GM18502 (cell line): ENCODE measurements around the gene KIAA1217.
"Not testable (repeated sequence)": the region's sequence is repeated elsewhere in the genome, so short reads cannot be mapped to it uniquely, and the experiment has no call there.

Experiments
- ATAC-seq: cut with Tn5 transposase; IDR thresholded peaks from one replicate; pipeline ENCODE4 v1.9.1; 2021; ENCODE audit warnings: mild to moderate bottlenecking; ENCODE audit not compliant: unreplicated experiment, poor library complexity

The KIAA1217 gene

DNA sequence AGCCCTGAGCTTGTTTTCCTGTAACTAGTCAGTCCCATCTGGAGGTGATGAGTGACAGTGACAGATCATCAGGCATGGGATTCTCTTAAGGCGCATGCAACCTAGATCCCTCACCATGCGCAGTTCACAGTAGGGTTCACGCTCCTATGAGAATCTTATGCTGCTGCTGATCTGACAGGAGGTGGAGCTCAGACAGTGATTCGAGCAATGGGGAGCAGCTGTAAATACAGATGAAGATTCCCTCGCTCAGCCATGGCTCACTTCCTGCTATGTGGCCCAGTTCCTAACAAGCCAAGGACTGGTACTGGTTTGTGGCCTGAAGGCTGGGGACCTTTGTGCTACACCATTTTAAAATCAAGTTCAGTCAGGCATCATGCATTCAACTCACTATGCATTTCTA is 221.7 kb downstream of the KIAA1217 start:
- no peak for ATAC-seq

DNA sequence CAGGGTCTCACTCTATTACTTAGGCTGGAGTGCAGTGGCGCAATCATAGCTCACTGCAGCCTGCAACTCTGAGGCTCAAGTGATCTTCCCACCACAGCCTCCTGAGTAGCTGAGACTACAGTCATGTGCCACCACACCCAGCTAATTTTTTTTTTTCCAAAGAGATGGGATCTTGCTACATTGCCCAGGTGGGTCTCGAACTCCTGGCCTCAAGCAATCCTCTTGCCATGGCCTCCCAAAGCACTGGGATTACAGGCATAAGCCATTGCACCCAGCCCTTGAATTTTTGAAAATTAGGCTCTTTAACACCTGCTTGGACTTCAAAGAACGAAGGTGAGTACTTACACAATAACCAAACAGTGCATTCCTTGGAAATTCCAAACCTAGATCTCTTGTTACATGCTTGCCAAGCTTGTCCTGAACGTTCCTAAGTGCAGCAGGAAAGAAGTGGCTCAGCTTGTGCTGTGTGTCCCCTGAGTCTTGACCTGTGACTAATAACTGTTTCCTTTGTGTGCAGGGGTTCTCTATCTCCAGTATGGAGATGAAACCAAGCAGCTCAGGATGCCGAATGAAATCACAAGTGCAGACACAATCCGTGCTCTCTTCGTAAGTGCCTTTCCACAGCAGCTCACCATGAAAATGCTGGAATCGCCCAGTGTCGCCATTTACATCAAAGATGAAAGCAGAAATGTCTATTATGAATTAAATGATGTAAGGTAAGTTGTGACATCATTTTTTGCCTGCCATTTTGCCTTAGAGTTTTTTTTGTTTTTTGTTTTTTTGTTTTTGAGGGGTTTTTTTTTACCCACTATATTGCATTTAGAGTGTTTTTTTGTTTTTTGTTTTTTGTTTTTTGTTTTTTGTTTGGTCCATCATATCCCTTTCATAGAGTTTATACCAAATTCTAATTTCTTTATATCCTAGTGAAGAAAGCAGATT is 223.8 kb downstream of the KIAA1217 start:
- ATAC-seq, result no peak

DNA sequence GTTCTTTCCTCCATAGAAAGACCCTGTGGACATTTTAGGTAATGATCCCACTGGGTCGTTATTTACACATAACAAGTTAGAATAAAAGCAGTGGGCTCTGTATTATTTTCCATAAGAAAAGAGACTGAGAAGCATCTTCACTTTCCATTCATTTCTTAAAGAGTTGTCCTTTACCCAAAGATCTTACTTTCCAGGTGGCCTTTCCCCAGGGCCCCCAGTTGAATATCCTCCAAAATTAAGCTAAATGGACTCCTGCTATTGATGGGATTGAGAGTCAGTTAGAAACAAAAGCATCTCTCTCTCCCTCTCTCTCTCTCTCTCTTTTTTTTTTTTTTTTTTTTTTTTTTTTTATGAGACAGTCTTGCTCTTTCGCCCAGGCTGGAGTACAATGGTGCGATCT is 224.8 kb downstream of the KIAA1217 start:
- no peak for ATAC-seq

DNA sequence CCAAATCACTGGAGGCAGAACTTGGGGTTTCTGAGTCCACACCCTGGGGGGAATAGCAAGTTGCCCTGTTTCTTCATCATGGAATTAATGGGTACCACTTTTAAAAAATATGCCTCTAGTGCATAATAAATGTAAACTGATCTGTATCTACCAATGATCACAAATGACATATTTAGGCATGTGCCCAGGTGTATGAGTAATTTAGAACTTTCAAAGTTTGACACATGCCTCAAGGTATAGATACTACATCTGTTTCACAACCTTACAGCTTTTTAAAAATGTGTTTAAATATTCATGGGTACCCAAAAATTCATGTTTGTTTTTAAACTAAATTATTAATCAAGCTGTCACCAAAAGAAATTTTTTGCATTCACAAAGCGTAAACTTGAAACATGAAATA is 226.0 kb downstream of the KIAA1217 start:
- no peak for ATAC-seq

DNA sequence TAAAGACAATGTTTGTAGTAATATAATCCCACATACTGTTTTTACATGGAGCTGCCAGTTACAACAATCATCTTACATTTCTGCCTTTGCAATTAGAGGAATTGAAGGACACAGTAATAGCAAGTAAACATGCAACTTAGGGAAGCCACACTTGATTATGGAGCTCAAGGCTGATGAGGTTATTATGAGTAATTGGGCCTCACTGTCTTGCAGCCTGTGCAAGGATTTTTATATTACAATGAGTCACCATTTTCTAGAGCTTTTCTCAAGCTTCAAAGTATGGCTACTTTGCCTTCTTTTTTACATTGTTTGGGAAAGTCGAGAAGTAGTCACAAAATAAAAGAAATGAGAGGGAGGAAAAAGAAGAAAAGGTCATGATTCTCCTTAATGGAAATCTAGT is 226.4 kb downstream of the KIAA1217 start:
- ATAC-seq, result no peak

DNA sequence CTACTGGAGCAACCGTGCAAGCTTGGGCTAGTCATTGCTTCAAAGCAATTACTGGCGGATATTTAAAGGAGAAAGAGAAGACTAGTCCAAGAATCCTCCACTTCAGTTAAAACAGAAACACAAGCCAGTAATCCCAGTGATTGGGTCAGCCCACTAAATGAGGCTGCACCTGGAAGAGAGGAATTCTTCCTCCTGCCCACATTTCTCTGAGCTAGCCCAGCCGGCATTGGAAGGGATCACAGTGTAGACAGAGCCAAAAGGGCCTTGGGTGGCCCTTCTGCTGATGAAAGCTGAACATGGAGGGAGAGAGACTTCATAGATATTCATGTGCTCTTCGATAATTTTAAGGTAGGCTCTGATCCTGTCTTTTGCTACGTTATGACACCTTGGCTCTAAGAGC is 228.4 kb downstream of the KIAA1217 start:
- ATAC-seq, result no peak

DNA sequence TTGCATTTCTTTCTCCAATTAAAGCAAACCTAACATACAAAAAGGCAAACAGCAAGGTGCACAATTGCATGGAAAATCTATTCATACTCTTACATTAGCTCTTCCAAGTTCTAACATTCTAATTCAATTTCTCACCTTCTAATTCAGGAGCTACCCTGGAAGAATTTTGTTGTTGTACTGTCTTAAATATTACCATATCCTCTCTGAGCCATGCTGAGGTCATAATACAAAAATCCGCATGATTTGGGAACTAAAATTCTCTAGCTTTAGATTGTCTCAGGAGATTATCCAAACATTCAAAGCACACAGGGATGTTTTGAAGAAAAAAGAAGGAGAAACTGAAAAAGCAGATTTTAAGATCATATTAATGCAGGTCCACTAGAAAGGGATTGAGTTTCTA is 229.9 kb downstream of the KIAA1217 start:
- ATAC-seq, result no peak

DNA sequence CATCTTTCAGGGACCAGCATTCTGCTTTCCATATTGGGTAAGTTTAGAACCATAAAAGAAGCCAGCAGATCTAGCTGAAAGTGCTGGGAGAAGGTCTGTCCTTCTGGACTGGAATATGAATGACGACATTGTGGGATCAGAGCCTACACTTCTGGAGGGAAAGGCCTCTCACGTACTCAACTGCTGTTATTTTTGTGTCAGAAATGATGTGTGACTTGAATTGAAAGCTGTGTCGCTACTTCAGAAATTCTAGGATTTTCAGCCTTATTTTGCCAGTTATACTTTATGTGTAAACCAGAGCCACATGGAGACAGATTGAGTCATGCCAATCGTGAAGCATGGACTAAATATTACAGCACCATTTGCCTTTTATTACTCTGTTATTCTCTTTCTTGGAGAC is 231.0 kb downstream of the KIAA1217 start:
- ATAC-seq, result no peak

DNA sequence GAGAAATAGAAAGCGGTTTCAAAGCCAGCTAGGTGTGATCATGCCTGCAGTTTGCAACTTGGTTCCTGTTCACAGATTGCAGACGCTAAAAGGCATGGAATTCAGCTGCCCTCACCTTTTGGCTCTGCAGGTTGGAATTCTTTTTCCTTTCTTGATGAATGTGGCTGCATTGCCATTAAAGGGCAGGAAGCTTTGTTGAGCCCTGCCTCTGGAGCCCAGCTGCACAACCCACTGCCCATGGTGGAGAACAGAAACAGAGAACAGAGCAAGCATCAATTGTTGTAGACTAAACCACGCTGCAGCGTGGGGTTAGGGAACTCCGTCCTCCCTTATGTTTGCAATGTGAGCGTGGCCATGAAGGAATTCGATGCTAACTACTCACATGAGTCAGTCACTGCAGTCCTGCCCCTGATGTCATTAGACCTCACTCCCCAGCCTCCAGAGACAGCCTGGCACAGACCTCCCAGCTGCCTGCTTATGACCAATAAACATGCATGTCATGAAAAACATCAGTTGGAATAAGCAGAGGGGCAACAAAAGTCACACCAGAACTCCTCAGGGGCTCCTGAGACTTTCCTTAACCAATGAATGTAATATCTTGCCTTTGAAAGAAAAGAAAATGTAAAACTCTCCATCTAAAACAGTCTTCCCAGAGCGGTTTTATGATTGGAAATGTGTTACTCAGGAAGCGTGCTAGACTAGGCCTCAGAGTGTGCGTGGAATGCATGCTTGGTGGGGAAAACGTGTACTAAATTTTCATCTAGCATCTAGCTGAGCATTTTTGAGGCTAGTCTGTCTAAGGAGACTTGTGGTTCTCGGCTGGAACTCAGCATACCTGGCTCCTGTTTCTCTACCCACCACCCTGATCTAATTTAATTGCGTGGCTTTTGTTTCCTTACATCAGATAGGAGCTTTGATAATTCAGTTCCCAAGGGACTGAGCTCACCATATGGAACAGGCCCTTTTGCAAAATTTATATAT is 232.2 kb downstream of the KIAA1217 start:
- ATAC-seq, result no peak

DNA sequence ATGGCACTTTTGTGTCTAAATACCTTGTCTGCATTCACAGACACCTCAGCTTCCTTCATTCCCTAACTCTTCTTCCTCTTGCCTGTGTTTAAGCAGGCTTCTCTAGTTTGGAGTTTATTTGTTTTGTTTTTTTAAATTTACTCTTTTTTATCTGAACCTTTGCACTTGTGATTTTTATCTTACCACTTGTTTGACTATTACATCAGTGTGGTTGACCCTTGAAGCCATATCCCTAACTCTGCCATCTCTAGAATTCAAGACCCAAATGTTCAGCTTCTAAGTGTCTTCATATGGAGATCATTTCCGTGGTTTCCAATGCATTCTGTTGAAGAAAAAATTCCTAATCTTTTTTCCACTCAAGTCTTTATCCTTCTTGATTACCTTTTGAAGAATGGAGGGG is 233.3 kb downstream of the KIAA1217 start:
- no peak for ATAC-seq

DNA sequence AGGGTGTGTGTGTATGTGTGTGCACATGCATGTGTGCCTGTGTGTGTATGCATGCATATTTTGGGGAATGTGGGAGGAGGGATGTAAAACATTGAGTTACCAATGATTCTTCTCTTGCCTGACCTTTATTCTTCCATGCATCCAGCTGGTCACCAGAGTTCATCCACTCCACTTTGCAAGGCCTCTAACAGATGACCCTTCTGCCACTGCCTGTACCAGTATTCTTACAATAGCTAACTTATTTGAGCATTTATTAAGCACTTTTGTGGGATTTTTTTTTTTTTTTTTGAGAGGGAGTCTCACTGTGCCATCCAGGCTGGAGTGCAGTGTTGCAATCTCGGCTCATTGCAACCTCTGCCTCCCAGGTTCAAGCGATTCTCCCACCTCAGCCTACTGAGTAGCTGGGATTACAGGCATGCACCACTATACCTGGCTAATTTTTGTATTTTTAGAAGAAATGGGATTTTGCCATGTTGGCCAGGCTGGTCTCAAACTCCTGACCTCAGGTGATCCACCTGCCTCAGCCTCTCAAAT is 233.8 kb downstream of the KIAA1217 start:
- not testable (repeated sequence) for ATAC-seq

DNA sequence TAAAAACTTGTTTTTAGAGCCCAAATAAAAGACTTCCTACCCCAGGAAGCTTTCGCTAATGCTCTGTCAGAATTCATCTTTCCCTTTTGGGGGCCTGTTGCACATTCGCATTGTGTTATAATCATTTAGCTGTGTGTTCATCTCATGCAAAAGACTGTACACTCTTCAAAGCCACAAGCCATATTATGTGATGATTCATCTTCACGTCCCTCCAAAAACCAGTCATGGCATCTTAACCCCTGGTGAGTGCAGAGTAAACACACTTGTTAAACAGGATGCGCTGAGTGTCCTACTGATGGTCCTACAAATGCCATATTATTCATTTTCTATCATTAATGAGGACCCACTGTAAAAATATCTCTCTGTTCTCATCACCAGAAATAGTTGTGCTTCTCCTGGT is 235.4 kb downstream of the KIAA1217 start:
- ATAC-seq, result no peak

DNA sequence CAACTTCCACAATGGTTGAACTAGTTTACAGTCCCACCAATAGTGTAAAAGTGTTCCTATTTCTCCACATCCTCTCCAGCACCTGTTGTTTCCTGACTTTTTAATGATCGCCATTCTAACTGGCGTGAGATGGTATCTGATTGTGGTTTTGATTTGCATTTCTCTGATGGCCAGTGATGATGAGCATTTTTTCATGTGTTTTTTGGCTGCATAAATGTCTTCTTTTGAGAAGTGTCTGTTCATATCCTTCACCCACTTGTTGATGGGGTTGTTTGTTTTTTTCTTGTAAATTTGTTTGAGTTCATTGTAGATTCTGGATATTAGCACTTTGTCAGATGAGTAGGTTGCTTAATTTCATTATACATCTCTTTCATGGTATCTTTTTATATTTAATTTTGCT is 237.0 kb downstream of the KIAA1217 start:
- ATAC-seq, result not testable (repeated sequence)

DNA sequence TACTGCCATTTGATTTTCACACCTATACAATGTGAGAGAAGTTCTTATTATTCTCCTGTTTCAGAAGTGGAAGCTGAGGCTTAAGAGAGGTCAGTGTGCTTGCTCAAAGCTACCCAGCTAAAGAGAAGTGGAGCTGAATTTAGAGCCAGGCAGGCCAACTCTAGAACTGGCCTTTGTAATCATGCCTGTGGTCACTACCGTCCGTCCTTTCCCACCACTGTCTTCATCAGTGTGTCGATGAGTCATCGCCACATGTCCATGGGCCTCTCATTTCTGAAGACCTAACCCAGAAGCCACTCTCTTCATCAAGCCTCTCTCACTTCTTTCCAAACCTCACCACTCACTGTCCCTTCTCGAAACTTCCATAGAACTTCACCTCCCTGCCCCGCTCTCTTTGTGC is 237.8 kb downstream of the KIAA1217 start:
- no peak for ATAC-seq

DNA sequence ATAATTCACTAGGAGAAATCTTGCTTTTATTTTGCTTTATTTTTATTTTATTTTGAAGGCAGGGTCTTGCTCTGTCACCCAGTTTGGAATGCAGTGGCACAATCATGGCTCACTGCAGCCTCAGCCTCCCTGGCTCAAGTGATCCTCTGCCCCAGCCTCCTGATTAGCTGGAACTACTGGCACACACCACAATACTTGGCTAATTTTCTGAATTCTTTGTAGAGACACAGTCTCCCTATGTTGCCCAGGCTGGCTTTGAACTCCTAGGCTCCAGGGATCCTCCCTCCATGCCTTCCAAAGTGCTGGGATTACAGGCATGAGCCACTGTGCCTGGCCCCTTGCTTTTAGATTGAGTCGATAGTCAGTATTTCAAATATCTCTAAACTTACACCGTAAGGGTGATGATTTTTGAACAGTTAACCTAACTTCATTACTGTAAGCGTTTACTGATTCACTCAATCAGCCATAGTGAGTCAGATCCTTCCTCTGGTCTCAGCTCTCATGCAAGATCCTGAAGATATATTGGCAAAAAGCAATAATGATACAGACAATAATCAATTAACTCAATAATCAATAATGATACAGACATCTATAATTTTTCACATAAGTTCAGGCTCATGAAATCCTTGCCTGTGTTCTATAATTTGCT is 239.5 kb downstream of the KIAA1217 start:
- ATAC-seq, result no peak

DNA sequence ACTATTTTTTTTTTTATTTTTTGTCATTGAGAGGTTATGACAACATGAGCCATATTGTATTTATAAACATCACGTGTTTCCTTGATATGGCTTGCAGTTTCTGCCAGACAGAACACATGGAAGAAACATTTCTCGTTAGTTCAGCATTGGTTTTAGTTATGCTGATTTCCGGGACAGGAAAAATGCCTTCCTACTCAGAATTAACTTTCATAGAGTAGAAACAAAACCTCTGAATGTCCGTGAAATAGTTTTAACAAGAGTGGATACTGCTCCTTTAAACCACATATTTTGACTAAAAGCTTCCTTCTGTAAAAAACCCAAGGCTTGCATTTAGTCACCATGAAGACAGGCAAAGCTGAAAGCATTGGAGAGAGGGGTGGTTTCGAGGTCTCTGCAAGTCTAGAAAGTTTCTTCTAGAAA is 240.4 kb downstream of the KIAA1217 start:
- ATAC-seq, result peak; percentile 97

DNA sequence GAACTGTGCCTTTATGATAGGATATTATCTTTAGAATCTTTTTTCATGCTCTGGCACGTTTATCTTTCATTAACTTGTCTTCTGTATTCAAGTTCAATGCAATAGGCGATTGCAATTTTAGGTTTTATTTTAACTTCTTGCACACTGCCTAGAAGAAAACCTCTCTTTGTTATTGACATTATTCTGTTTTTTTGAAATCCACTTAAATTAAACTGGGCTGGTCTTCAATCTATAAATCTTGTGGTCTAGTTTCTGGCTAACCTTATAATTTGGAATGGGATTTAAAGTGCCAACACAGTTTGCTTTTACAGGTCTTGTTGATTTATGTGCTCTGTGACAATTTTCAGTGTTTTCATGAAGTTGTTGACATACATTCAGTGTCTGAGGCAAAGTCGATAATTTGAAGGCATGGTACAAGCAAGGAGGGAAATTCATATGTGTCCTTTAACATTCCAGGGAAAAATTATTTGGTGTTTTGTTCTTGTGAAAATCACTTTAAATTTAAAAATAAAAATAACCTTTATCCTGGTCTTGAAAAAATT is 240.9 kb downstream of the KIAA1217 start:
- ATAC-seq, result no peak

DNA sequence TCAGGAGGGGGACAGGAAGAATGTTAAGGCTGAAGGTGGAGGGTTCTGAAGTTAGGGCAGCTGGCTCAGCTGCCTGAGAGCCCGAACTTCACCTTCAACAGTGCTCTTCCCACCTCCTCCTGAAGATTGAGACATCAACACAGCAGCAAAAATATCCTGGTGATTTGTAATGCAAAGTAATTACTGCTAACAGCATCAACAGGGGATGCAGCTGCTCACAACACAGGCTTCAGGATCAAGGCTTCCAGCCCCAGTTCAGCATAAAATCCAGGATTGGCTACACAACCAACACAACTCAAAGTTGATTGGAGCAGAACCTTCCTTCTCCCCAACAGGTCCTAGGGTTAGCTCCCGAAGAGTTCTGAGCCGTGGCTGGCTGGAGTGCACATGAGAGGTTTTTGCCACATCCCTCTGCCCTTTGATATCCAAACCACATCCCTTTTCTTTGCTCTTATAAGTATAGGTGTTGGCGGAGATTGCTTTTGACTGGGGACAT is 242.4 kb downstream of the KIAA1217 start:
- ATAC-seq, result no peak

DNA sequence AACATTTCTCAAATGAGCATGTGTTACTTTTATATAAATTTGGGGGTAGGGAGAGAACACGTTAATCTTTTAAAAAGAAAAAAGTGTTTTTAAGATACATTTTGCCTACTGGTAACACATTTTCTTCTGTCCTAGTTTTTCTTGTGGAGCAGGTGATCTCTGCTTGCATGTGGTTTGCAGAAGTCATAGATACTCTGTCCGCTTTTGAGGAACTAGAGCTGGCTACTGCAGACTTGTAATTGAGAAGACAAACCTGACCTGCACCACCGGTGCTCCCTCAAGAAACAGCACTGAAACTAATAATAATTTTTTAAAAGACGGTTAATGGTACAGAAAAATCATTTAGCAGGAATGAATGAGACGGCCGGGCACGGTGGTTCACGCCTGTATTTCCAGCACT is 243.1 kb downstream of the KIAA1217 start:
- no peak for ATAC-seq

DNA sequence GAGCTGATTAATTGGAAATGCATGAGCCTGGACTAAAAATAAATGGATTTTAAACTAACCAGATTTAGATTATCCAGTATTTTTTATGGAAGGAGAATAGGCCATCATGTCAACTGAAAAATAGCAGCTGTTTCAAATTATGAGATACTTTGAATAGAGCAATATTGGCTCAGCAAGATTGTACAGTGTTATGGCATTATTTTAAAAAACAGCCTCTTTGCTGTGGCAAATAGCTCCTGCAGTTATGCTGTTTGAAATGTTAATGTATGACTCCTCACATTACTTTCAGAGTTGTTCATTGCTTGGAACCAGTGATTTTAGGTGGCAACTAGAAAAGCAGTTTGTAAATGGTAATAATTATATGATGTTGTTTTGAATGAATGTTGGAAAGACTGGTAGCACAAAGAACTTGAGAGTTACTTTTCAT is 244.5 kb downstream of the KIAA1217 start:
- no peak for ATAC-seq
